Smooth muscle cell (in vitro differentiated cells): Measurements from ENCODE around the gene SLC7A14. TPM values are rescaled to one million over a fixed set of nuclear protein-coding genes. Genes with fewer than 3 reads are reported as not detected.
A peak's percentile ranks its signal among the peaks of the same experiment; 100 is the strongest.

Source experiments
- DNase-seq: peaks from one replicate; lab custom pipeline; 2025; ENCODE audit not compliant: unreplicated experiment; lab: John Stamatoyannopoulos, UW
- H2AFZ ChIP-seq: fragments of 200-600 bp; sonication (generic); 2 replicates; pipeline ENCODE4 v1.6.0; 2016; ENCODE audit warnings: antibody characterized with exemption, low read depth, mild to moderate bottlenecking
- H3F3A ChIP-seq: fragments of 200-600 bp; sonication (generic); 2 replicates; pipeline ENCODE4 v1.6.0; 2017; ENCODE audit warnings: antibody characterized with exemption, low read depth
- H3K27ac ChIP-seq: fragments of 200-600 bp; sonication (generic); 2 replicates; pipeline ENCODE4 v1.5.1; 2016; ENCODE audit warnings: low read depth, mild to moderate bottlenecking
- H3K27me3 ChIP-seq: fragments of 200-600 bp; sonication (generic); 2 replicates; pipeline ENCODE4 v1.6.1; 2016; ENCODE audit warnings: low read depth, mild to moderate bottlenecking
- H3K36me3 ChIP-seq: fragments of 200-600 bp; sonication (generic); 2 replicates; pipeline ENCODE4 v1.5.1; 2016; ENCODE audit warnings: low read depth
- H3K4me1 ChIP-seq: fragments of 200-600 bp; sonication (generic); 2 replicates; pipeline ENCODE4 v1.5.1; 2016; ENCODE audit warnings: low read depth
- H3K4me2 ChIP-seq: fragments of 200-600 bp; sonication (generic); 2 replicates; pipeline ENCODE4 v1.6.0; 2016; ENCODE audit warnings: mild to moderate bottlenecking
- H3K4me3 ChIP-seq: fragments of 200-600 bp; sonication (generic); 2 replicates; pipeline ENCODE4 v1.5.1; 2016; ENCODE audit warnings: mild to moderate bottlenecking
- H3K79me2 ChIP-seq: fragments of 200-600 bp; sonication (generic); 2 replicates; pipeline ENCODE4 v1.6.0; 2016; ENCODE audit warnings: low read depth, mild to moderate bottlenecking
- H3K9ac ChIP-seq: fragments of 200-600 bp; sonication (generic); 2 replicates; pipeline ENCODE4 v1.6.0; 2016; ENCODE audit warnings: low read depth
- H3K9me3 ChIP-seq: fragments of 200-600 bp; sonication (generic); replicated peaks from 2 replicates; pipeline ENCODE4 v1.5.1; 2016; ENCODE audit warnings: low read depth
- H4K20me1 ChIP-seq: fragments of 200-600 bp; sonication (generic); 2 replicates; pipeline ENCODE4 v1.6.0; 2016; ENCODE audit warnings: low read depth
- WGBS: methylation state at CpG from one replicate; pipeline ENCODE4 v1.1.7; 2016; ENCODE audit warnings: low lambda C conversion rate; 5-methylcytosine and 5-hydroxymethylcytosine counted together
- polyA plus RNA-seq: library from polyadenylated mRNA; unstranded; fragments of >200 nt; fragmentation: Nextera tagmentation; extraction: Ambion mirVana; gene quantifications from 2 replicates; pipeline ENCODE4 v1.2.1, GENCODE V29; 2016
- total RNA-seq: library from RNA; depleted of rRNA; stranded (reverse); fragments of >200 nt; gene quantifications from 2 replicates; pipeline ENCODE4 v1.2.3, GENCODE V29; 2014
- TF ChIP-seq, protein P1 (sequence below): fragments of 200-600 bp; sonication (generic); IDR thresholded peaks from 2 replicates; pipeline ENCODE4 v1.5.1; 2017; ENCODE audit warnings: borderline replicate concordance, mild to moderate bottlenecking, antibody characterized with exemption; ENCODE audit not compliant: insufficient read depth, poor library complexity, severe bottlenecking

The SLC7A14 gene
- total and polyA plus RNA-seq, 2 experiments from 2014 or later = not detected

GRCh38 chr3:170469151-170470062 is 116.5 kb downstream of the SLC7A14 start:
- H3K4me2 ChIP-seq = peak overlapping the region; percentile 12
- TF ChIP-seq, protein P1, sequence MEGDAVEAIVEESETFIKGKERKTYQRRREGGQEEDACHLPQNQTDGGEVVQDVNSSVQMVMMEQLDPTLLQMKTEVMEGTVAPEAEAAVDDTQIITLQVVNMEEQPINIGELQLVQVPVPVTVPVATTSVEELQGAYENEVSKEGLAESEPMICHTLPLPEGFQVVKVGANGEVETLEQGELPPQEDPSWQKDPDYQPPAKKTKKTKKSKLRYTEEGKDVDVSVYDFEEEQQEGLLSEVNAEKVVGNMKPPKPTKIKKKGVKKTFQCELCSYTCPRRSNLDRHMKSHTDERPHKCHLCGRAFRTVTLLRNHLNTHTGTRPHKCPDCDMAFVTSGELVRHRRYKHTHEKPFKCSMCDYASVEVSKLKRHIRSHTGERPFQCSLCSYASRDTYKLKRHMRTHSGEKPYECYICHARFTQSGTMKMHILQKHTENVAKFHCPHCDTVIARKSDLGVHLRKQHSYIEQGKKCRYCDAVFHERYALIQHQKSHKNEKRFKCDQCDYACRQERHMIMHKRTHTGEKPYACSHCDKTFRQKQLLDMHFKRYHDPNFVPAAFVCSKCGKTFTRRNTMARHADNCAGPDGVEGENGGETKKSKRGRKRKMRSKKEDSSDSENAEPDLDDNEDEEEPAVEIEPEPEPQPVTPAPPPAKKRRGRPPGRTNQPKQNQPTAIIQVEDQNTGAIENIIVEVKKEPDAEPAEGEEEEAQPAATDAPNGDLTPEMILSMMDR = no peak
- no peak for DNase-seq

GRCh38 chr3:170467571-170468147 is 118.2 kb downstream of the SLC7A14 start:
- TF ChIP-seq, protein P1 = no peak
- H3K9ac ChIP-seq = no peak overlapping the region
- H3K4me2 ChIP-seq = no peak overlapping the region
- no peaks in the 10 kb centered on the region for H4K20me1 ChIP-seq
- H3K27ac ChIP-seq = no peak overlapping the region
- H3K27me3 ChIP-seq = peaks cover 5% of the 10 kb centered on the region
- H3K36me3 ChIP-seq = no peaks in the 10 kb centered on the region
- no peaks in the 10 kb centered on the region for H3K9me3 ChIP-seq
- H3F3A ChIP-seq = peaks cover 3% of the 10 kb centered on the region
- no peak for DNase-seq
- H3K79me2 ChIP-seq = no peaks in the 10 kb centered on the region
- peaks cover 10% of the 10 kb centered on the region for H3K4me1 ChIP-seq
- 77% methylated on average over 7 of the region's 7 CpGs for WGBS
- H3K4me3 ChIP-seq = no peak overlapping the region
- no peak overlapping the region for H2AFZ ChIP-seq

More at GRCh38 chr3:170469151-170470062, 116.5 kb downstream of the SLC7A14 start:
- no peak overlapping the region for H2AFZ ChIP-seq
- H3F3A ChIP-seq = peaks cover 3% of the 10 kb centered on the region
- H3K9me3 ChIP-seq = no peaks in the 10 kb centered on the region
- H4K20me1 ChIP-seq = no peaks in the 10 kb centered on the region
- WGBS = 60% methylated on average over 5 of the region's 5 CpGs
- H3K79me2 ChIP-seq = no peaks in the 10 kb centered on the region
- no peak overlapping the region for H3K27ac ChIP-seq
- H3K27me3 ChIP-seq = peaks cover under 1% of the 10 kb centered on the region
- peaks cover 10% of the 10 kb centered on the region for H3K4me1 ChIP-seq
- no peak overlapping the region for H3K4me3 ChIP-seq
- H3K9ac ChIP-seq = no peak overlapping the region
- no peaks in the 10 kb centered on the region for H3K36me3 ChIP-seq

- Histone ChIP-seq H3K36me3 (no peaks in the 10 kb centered on the region), H4K20me1 (no peaks in the 10 kb centered on the region), H3K9ac (no peak overlapping the region), H3F3A (peaks cover 3% of the 10 kb centered on the region), H3K9me3 (no peaks in the 10 kb centered on the region), H3K27ac (no peak overlapping the region), H3K4me1 (peaks cover 10% of the 10 kb centered on the region), H3K27me3 (peaks cover 5% of the 10 kb centered on the region), H3K4me3 (no peak overlapping the region), H2AFZ (no peak overlapping the region), H3K4me2 (no peak overlapping the region), H3K79me2 (no peaks in the 10 kb centered on the region)
- TF ChIP-seq, protein P1 = no peak
- 94% methylated on average over 14 of the region's 14 CpGs for WGBS
- no peak for DNase-seq
These were observed 118.9 kb downstream of the SLC7A14 start for GRCh38 chr3:170467007-170467406.
